ENCODE data around the gene RCC1.

The RCC1 gene

DNA sequence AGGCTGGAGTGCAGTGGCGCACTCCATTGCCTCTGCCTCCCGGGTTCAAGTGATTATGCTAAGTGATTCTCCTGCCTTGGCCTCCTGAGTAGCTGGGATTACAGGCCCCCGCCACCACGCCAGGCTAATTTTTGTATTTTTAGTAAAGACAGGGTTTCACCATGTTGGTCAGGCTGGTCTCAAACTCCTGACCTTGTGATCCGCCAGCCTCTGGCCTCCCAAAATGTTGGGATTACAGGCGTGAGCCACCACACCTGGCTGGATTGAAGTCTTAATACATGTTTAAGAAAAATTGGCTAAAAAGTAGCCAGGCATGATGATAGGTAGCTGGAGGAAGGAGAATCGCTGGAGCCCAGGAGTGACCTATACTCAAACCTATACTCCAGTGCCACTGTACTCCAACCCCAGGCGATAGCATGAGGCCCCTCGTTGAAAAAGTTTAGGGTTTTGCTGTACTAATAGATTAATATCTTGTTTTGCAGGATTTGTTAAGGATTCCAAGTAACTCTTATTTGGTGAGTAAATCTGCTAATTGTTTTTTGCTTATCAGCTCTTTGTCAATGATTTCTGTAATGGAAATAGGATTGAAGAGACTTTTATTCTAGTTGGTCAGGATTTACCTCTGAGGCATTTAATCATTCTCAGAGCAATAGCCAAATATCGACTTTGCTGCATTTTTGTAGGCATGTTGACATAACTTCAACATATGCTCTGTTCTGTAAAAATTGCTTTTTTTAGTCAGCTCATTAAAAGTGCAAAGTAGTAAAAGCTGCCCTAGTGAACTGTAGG, 2.0 kb downstream of the RCC1 start:
- H2BK5ac ChIP-seq (ENCODE audit: low read depth, low read length, poor library complexity), result peak overlapping the region; percentile 85
- H3K4me3 ChIP-seq (ENCODE audit: low read depth, low read length), result peak overlapping the region; percentile 93
- no CpG with 5 or more reads among the region's 10 CpGs for WGBS (ENCODE audit: extremely low coverage, insufficient coverage, insufficient read length)
- H4K12ac ChIP-seq (ENCODE audit: low read depth, low read length), result no peak overlapping the region
- H2AFZ ChIP-seq (ENCODE audit: insufficient read depth, low read length, poor library complexity), result no peak overlapping the region
- H3K27me3 ChIP-seq (ENCODE audit: insufficient read depth, low read length), result no peaks in the 10 kb centered on the region
- H3K4me1 ChIP-seq (ENCODE audit: control insufficient read depth in 1 of 2, insufficient read depth in 2 of 2, low read length in 2 of 2), result peaks cover 0 to 6% of the 10 kb centered on the region in 2 experiments
- peak overlapping the region; percentile 58 for H2BK120ac ChIP-seq (ENCODE audit: insufficient read depth, low read length, poor library complexity)
- peak overlapping the region; percentile 61 for H4K91ac ChIP-seq (ENCODE audit: low read depth, low read length)
- H3K9me3 ChIP-seq (ENCODE audit: insufficient read depth, low read depth, low read length), result no peaks in the 10 kb centered on the region
- peak overlapping the region; percentile 92 for H3K27ac ChIP-seq (ENCODE audit: low read depth, low read length)
- peak overlapping the region; percentile 51 for H3K18ac ChIP-seq (ENCODE audit: low read length)
- H3K4ac ChIP-seq (ENCODE audit: low read depth, low read length), result peak overlapping the region; percentile 84
- peak overlapping the region; percentile 84 for H3K4me2 ChIP-seq (ENCODE audit: low read length)
- peak overlapping the region; percentile 96 for H3K9ac ChIP-seq (ENCODE audit: low read length)
- H2AK5ac ChIP-seq (ENCODE audit: low read length), result no peak overlapping the region
- H3K79me2 ChIP-seq (ENCODE audit: control insufficient read depth, insufficient read depth, low read length, poor library complexity), result peaks cover 19% of the 10 kb centered on the region
- peak overlapping the region; percentile 71 for H4K8ac ChIP-seq (ENCODE audit: low read depth, low read length)
- H3K36me3 ChIP-seq (ENCODE audit: control insufficient read depth in 1 of 2, insufficient read depth in 2 of 2, low read length in 2 of 2), result peaks cover 37 to 42% of the 10 kb centered on the region in 2 experiments
- H3K14ac ChIP-seq (ENCODE audit: low read length), result peak overlapping the region; percentile 48
- peaks cover 28% of the 10 kb centered on the region for H3K79me1 ChIP-seq (ENCODE audit: low read length)
- H2BK12ac ChIP-seq (ENCODE audit: low read length), result no peak overlapping the region
- DNase-seq, result no peak
- H3K23ac ChIP-seq (ENCODE audit: low read length), result no peak overlapping the region

DNA sequence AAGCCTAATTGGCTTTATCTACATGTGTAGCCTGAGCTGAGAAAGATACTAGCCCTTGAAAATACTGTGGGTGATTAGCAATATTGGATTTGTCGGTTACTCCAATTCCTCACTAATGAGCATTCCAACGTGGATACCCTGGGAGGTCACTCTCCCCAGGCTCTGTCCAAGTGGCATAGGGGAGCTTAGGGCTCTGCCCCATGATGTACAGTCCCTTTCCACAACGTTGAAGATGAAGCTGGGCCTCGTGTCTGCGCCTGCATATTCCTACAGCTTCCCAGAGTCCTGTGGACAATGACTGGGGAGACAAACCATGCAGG, 2.6 kb downstream of the RCC1 start:
- H3K23ac ChIP-seq (ENCODE audit: low read length), result no peak overlapping the region
- no peak overlapping the region for H2BK12ac ChIP-seq (ENCODE audit: low read length)
- H3K36me3 ChIP-seq (ENCODE audit: control insufficient read depth in 1 of 2, insufficient read depth in 2 of 2, low read length in 2 of 2), result peaks cover 38 to 42% of the 10 kb centered on the region in 2 experiments
- WGBS (ENCODE audit: extremely low coverage, insufficient coverage, insufficient read length), result no CpG with 5 or more reads among the region's 5 CpGs
- peaks cover 28% of the 10 kb centered on the region for H3K79me1 ChIP-seq (ENCODE audit: low read length)
- H3K4me3 ChIP-seq (ENCODE audit: low read depth, low read length), result no peak overlapping the region
- peak overlapping the region; percentile 63 for H3K4me2 ChIP-seq (ENCODE audit: low read length)
- H3K18ac ChIP-seq (ENCODE audit: low read length), result peak overlapping the region; percentile 17
- peak overlapping the region; percentile 95 for H3K9ac ChIP-seq (ENCODE audit: low read length)
- H4K12ac ChIP-seq (ENCODE audit: low read depth, low read length), result no peak overlapping the region
- H2BK5ac ChIP-seq (ENCODE audit: low read depth, low read length, poor library complexity), result peak overlapping the region; percentile 10
- H3K4me1 ChIP-seq (ENCODE audit: control insufficient read depth in 1 of 2, insufficient read depth in 2 of 2, low read length in 2 of 2), result peaks cover 0 to 6% of the 10 kb centered on the region in 2 experiments
- H3K14ac ChIP-seq (ENCODE audit: low read length), result no peak overlapping the region
- no peak overlapping the region for H2AFZ ChIP-seq (ENCODE audit: insufficient read depth, low read length, poor library complexity)
- H4K91ac ChIP-seq (ENCODE audit: low read depth, low read length), result peak overlapping the region; percentile 15
- H4K8ac ChIP-seq (ENCODE audit: low read depth, low read length), result peak overlapping the region; percentile 34
- no peaks in the 10 kb centered on the region for H3K27me3 ChIP-seq (ENCODE audit: insufficient read depth, low read length)
- no peak overlapping the region for H3K4ac ChIP-seq (ENCODE audit: low read depth, low read length)
- H2BK120ac ChIP-seq (ENCODE audit: insufficient read depth, low read length, poor library complexity), result no peak overlapping the region
- no peak overlapping the region for H2AK5ac ChIP-seq (ENCODE audit: low read length)
- DNase-seq, result peak in 1 of 2 donors; percentile 48
- peaks cover 19% of the 10 kb centered on the region for H3K79me2 ChIP-seq (ENCODE audit: control insufficient read depth, insufficient read depth, low read length, poor library complexity)
- peak overlapping the region; percentile 92 for H3K27ac ChIP-seq (ENCODE audit: low read depth, low read length)
- no peaks in the 10 kb centered on the region for H3K9me3 ChIP-seq (ENCODE audit: insufficient read depth, low read depth, low read length)

DNA sequence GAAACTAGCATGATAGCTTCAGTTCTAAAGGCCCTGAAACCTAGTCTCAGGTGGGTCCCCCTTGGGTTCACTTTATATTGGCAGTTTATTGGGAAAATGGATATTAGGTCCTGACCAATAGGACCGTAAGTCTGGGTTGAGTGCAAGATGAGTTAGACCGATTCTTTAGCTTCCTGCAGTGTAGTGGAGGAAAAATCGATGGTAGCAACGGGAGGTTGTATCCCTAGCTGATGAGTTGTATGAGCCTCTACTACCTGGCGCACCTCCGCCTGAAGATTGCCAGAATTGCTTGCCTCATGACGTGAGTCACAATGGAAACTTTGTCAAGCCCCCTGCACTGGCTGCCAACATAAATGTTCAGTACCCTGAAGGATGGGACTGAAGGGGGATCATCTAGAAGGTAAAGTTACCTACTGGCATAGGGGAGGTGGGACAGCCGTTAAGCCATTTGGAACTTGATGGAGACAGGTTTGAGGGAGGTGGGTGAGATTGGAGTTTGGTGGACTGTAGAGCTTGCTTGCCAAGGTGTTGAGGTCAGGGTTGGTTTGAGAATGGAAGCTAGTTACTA, 3.9 kb downstream of the RCC1 start:
- Histone ChIP-seq H3K18ac (ENCODE audit: low read length) (peak overlapping the region; percentile 23), H3K27me3 (ENCODE audit: insufficient read depth, low read length) (no peaks in the 10 kb centered on the region), H3K27ac (ENCODE audit: low read depth, low read length) (peak overlapping the region; percentile 92), H3K9ac (ENCODE audit: low read length) (peak overlapping the region; percentile 9), H3K79me2 (ENCODE audit: control insufficient read depth, insufficient read depth, low read length, poor library complexity) (peaks cover 19% of the 10 kb centered on the region), H4K12ac (ENCODE audit: low read depth, low read length) (peak overlapping the region; percentile 25), H4K8ac (ENCODE audit: low read depth, low read length) (no peak overlapping the region), H3K4me3 (ENCODE audit: low read depth, low read length) (no peak overlapping the region), H3K23ac (ENCODE audit: low read length) (no peak overlapping the region), H3K9me3 (ENCODE audit: insufficient read depth, low read depth, low read length) (no peaks in the 10 kb centered on the region), H2BK5ac (ENCODE audit: low read depth, low read length, poor library complexity) (peak overlapping the region; percentile 23), H3K79me1 (ENCODE audit: low read length) (peaks cover 28% of the 10 kb centered on the region), H3K14ac (ENCODE audit: low read length) (peak overlapping the region; percentile 1), H2AK5ac (ENCODE audit: low read length) (no peak overlapping the region), H3K4ac (ENCODE audit: low read depth, low read length) (no peak overlapping the region), H2BK12ac (ENCODE audit: low read length) (no peak overlapping the region), H3K36me3 (ENCODE audit: control insufficient read depth in 1 of 2, insufficient read depth in 2 of 2, low read length in 2 of 2) (peaks cover 41 to 45% of the 10 kb centered on the region in 2 experiments), H4K91ac (ENCODE audit: low read depth, low read length) (no peak overlapping the region), H3K4me1 (ENCODE audit: control insufficient read depth in 1 of 2, insufficient read depth in 2 of 2, low read length in 2 of 2) (peaks cover 0 to 6% of the 10 kb centered on the region in 2 experiments), H2BK120ac (ENCODE audit: insufficient read depth, low read length, poor library complexity) (no peak overlapping the region), H3K4me2 (ENCODE audit: low read length) (peak overlapping the region; percentile 17), H2AFZ (ENCODE audit: insufficient read depth, low read length, poor library complexity) (no peak overlapping the region)
- peak in 1 of 2 donors; percentile 14 for DNase-seq
- WGBS (ENCODE audit: extremely low coverage, insufficient coverage, insufficient read length), result no CpG with 5 or more reads among the region's 8 CpGs

DNA sequence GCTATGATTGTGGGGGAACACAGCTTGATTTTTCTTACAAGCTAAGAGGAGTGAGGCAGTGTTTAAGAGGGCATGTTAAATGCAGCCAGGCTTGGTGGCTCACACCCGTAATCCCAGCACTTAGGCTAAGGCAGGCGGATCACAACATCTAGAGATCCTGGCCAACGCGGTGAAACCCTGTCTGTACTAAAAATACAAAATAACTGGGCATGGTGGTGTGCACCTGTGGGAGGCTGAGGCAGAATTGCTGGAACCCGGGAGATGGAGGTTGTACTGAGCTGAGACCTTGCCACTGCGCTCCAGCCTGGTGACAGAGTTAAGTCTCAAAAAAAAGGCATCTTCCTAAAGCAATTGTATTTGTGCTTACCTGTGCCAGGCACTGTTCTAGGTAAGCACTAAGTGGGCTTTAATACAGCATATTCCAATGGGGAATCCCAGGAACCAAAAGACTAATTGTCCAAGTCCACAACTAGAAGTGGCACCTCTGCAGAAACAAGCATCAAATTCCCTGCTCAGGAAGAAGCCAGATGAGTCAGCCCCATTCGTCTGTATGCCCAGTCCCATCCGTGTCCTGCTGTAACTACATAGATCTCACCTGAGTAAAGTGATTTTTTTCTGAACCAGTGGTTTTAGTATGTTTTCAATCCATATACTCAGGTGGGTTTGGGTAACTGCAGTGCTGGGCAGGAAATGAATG, 4.6 kb downstream of the RCC1 start:
- H3K4ac ChIP-seq (ENCODE audit: low read depth, low read length), result no peak overlapping the region
- no peak overlapping the region for H3K18ac ChIP-seq (ENCODE audit: low read length)
- no peak overlapping the region for H2BK5ac ChIP-seq (ENCODE audit: low read depth, low read length, poor library complexity)
- peak overlapping the region; percentile 17 for H3K4me2 ChIP-seq (ENCODE audit: low read length)
- H3K79me1 ChIP-seq (ENCODE audit: low read length), result peaks cover 26% of the 10 kb centered on the region
- H4K8ac ChIP-seq (ENCODE audit: low read depth, low read length), result no peak overlapping the region
- H3K36me3 ChIP-seq (ENCODE audit: control insufficient read depth in 1 of 2, insufficient read depth in 2 of 2, low read length in 2 of 2), result peaks cover 41 to 45% of the 10 kb centered on the region in 2 experiments
- H4K91ac ChIP-seq (ENCODE audit: low read depth, low read length), result no peak overlapping the region
- no peak overlapping the region for H2BK120ac ChIP-seq (ENCODE audit: insufficient read depth, low read length, poor library complexity)
- no peak overlapping the region for H3K4me3 ChIP-seq (ENCODE audit: low read depth, low read length)
- no peak overlapping the region for H3K14ac ChIP-seq (ENCODE audit: low read length)
- H2BK12ac ChIP-seq (ENCODE audit: low read length), result no peak overlapping the region
- H3K23ac ChIP-seq (ENCODE audit: low read length), result no peak overlapping the region
- peak overlapping the region; percentile 92 for H3K27ac ChIP-seq (ENCODE audit: low read depth, low read length)
- H3K9ac ChIP-seq (ENCODE audit: low read length), result peak overlapping the region; percentile 9
- no peaks in the 10 kb centered on the region for H3K27me3 ChIP-seq (ENCODE audit: insufficient read depth, low read length)
- peak overlapping the region; percentile 35 for H4K12ac ChIP-seq (ENCODE audit: low read depth, low read length)
- H3K4me1 ChIP-seq (ENCODE audit: control insufficient read depth in 1 of 2, insufficient read depth in 2 of 2, low read length in 2 of 2), result peaks cover 0 to 6% of the 10 kb centered on the region in 2 experiments
- H3K79me2 ChIP-seq (ENCODE audit: control insufficient read depth, insufficient read depth, low read length, poor library complexity), result peaks cover 17% of the 10 kb centered on the region
- no peak overlapping the region for H2AFZ ChIP-seq (ENCODE audit: insufficient read depth, low read length, poor library complexity)
- no peak overlapping the region for H2AK5ac ChIP-seq (ENCODE audit: low read length)
- peak in 1 of 2 donors; percentile 47 for DNase-seq
- no peaks in the 10 kb centered on the region for H3K9me3 ChIP-seq (ENCODE audit: insufficient read depth, low read depth, low read length)
- no CpG with 5 or more reads among the region's 8 CpGs for WGBS (ENCODE audit: extremely low coverage, insufficient coverage, insufficient read length)

Measured in trophoblast cell (in vitro differentiated cells and primary cell).